ENCODE measurements around the gene FHOD3. TPM values are rescaled to one million over a fixed set of nuclear protein-coding genes. Genes with fewer than 3 reads are reported as not detected.
A peak's percentile ranks its signal among the peaks of the same experiment; 100 is the strongest.

FHOD3 gene
- total and polyA plus RNA-seq, 2 of the 4 experiments (the other 2 are of a cell fraction): 14.6 to 16.0 TPM

DNA sequence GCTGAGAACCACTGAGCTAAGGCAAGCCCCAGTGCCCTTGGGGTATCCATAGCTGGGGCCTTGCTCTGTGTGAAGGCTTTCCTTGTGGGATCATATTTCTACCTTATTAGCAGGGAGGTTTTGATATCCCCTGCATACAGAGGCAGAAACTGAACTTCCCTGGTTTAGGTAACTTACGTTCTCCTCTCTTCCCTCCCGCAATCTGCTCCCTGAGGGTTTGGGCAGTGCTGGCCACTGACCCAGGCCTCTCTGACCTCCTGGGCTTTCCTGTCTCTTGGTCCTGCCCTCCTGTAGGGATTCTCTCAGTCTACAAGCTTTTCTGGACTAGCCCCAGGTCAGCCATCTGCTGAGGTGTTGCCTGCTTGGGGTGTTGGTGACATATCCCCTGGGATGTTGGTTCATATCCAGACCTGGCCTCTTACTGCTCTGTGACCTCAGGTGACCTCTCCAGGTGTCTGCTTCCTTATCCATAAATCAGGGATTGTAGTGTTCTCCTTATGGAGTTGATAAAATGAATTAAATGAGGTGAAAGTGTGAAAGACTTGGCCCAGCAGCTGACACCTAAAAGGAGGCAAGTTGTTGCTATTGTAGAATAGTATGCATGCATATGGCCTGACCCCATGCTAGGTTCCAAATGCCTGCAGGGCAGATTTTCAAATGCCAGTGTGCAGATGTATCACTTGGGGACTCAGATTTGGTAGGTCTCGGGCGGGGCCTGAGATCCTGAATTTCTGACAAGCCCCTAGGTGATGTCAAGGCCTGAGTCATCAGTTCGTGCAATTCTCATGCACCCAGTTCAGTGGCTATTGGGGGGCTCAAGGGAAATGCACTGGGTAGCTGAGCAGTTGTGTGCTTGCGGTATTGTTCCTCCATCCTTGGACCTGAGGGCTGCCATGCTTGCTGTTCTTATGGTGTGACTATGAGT, 106.6 kb downstream of the FHOD3 start (continued):
- no peak for TF ChIP-seq CEBPB (IDR thresholded peaks at IDR 0.05; ENCODE audit: low read depth, low read length)

DNA sequence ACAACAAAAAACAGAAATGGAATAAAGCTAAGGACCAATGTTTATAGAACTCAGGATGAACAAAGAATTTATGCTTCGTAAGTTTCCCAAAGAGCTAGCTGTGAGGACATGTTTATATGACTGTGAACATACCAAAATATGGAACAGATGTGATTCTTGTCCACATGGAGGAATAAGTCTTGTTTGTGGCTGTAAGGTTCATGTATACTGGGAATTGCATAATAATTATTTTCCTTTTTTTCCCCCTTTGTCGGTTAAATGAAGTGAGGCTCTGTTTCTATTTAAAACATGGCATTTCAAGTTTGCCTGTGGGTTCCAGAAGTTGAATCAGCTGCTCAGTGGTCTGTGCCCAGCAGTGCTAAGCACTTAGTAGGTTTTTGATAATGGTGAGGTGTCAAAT, 108.1 kb downstream of the FHOD3 start:
- no peak overlapping the region for H3K27ac ChIP-seq (ENCODE audit: insufficient read depth, low read length)
- POLR2A ChIA-PET (ENCODE audit: unreplicated experiment): interaction anchor here (0.6 kb wide), 1 partner anchor 108 kb away, joined by 5 read pairs; the partner anchor contains the start of gene FHOD3
- H4K8ac ChIP-seq (ENCODE audit: low read depth in 2 of 2, low read length in 2 of 2): no peak overlapping the region
- no peak overlapping the region for H3K4me3 ChIP-seq (ENCODE audit: insufficient read depth, low read depth, low read length)
- H4K5ac ChIP-seq (ENCODE audit: low read depth, low read length): no peak overlapping the region
- H2BK20ac ChIP-seq (ENCODE audit: low read depth, low read length): no peak overlapping the region
- no peaks in the 10 kb centered on the region for H3K4me1 ChIP-seq (ENCODE audit: control insufficient read depth, insufficient read depth, low read length)
- no peak overlapping the region for H3K4me2 ChIP-seq (ENCODE audit: low read depth, low read length)
- in situ Hi-C loops (cut with MboI; ENCODE audit: low sequenced_read_pairs) (no loop called here), dilution Hi-C loops (cut with HindIII; ENCODE audit: low sequenced_read_pairs, unreplicated experiment) (no loop called here), intact Hi-C loops (cut with micrococcal nuclease) (no loop called here)
- H3K14ac ChIP-seq (replicated peaks; ENCODE audit: low read depth, low read length): no peak overlapping the region
- DNase-seq (peak; percentile 16), ATAC-seq (ENCODE audit: low read depth) (no peak)
- H3K79me1 ChIP-seq (ENCODE audit: low read depth in 1 of 2, low read length in 2 of 2): no peaks in the 10 kb centered on the region; a peak in 1 of 4 replicates
- no peak overlapping the region for H2BK5ac ChIP-seq (ENCODE audit: low read depth, low read length, poor library complexity, severe bottlenecking)
- CTCF ChIA-PET: interaction anchor here (0.6 to 0.9 kb wide), 2 partner anchors 12 to 975 kb away, joined by 3 to 4 read pairs; no protein-coding TSS in a partner anchor
- H3K18ac ChIP-seq (ENCODE audit: low read depth, low read length): no peak overlapping the region
- H2BK120ac ChIP-seq (ENCODE audit: low read depth, low read length): no peak overlapping the region
- no peak overlapping the region for H2AK5ac ChIP-seq (ENCODE audit: low read depth, low read length)
- no peak overlapping the region for H3K56ac ChIP-seq (ENCODE audit: extremely low read depth, insufficient read depth, low read length)
- peaks cover 3% of the 10 kb centered on the region; the same call in 1 of the 2 replicates for H3K9me1 ChIP-seq (ENCODE audit: insufficient read depth, low read length)
- no peak overlapping the region for H2BK15ac ChIP-seq (ENCODE audit: low read depth, low read length)
- H3K9me3 ChIP-seq (ENCODE audit: control insufficient read depth, insufficient read depth, low read length): no peaks in the 10 kb centered on the region
- no peak overlapping the region for H3K9ac ChIP-seq (ENCODE audit: low read depth, low read length)
- H4K20me1 ChIP-seq (ENCODE audit: insufficient read depth, low read length): no peaks in the 10 kb centered on the region; the same call in 1 of the 2 replicates
- no peak overlapping the region for H3K23ac ChIP-seq (ENCODE audit: low read depth, low read length)
- no peaks in the 10 kb centered on the region for H3K36me3 ChIP-seq (ENCODE audit: control insufficient read depth, insufficient read depth, low read length)
- no peak overlapping the region for H3K4ac ChIP-seq (ENCODE audit: low read depth, low read length)
- WGBS, 2 experiments (ENCODE audit: extremely low coverage in 2 of 2, insufficient read length in 1 of 2): no CpG with 5 or more reads among the region's 2 CpGs
- no peak overlapping the region for H2AK9ac ChIP-seq (replicated peaks; ENCODE audit: low read depth, low read length, poor library complexity)
- H3K27me3 ChIP-seq (ENCODE audit: control insufficient read depth, insufficient read depth, low read length): no peaks in the 10 kb centered on the region
- no peak overlapping the region for H4K91ac ChIP-seq (ENCODE audit: insufficient read depth, low read depth, low read length)
- no TSS peak for BruUV-seq (replicated peaks)
- H2AFZ ChIP-seq (replicated peaks; ENCODE audit: low read length, poor library complexity): no peak overlapping the region
- TF ChIP-seq MAFK (IDR thresholded peaks at IDR 0.05; ENCODE audit: low read depth, low read length) (no peak), SMC3 (IDR thresholded peaks at IDR 0.05; ENCODE audit: low read depth, low read length) (no peak), BHLHE40 (IDR thresholded peaks at IDR 0.05; ENCODE audit: low read depth, low read length) (no peak), MAZ (IDR thresholded peaks at IDR 0.05; ENCODE audit: borderline replicate concordance, low read depth, low read length) (no peak), RFX5 (IDR thresholded peaks at IDR 0.05; ENCODE audit: low read depth, low read length) (no peak), CEBPB (IDR thresholded peaks at IDR 0.05; ENCODE audit: low read depth, low read length) (no peak), NFE2L2 (IDR thresholded peaks at IDR 0.05; ENCODE audit: low read depth, low read length) (no peak), RAD21 (IDR thresholded peaks at IDR 0.05; ENCODE audit: low read length) (no peak), POLR2A (IDR thresholded peaks at IDR 0.05; ENCODE audit: low read depth, low read length) (no peak), CHD1 (IDR thresholded peaks at IDR 0.05; ENCODE audit: low read depth, low read length) (no peak), RCOR1 (IDR thresholded peaks at IDR 0.05; ENCODE audit: insufficient replicate concordance, low read length) (no peak)
- TF ChIP-seq, protein P1, sequence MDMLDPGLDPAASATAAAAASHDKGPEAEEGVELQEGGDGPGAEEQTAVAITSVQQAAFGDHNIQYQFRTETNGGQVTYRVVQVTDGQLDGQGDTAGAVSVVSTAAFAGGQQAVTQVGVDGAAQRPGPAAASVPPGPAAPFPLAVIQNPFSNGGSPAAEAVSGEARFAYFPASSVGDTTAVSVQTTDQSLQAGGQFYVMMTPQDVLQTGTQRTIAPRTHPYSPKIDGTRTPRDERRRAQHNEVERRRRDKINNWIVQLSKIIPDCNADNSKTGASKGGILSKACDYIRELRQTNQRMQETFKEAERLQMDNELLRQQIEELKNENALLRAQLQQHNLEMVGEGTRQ (IDR thresholded peaks at IDR 0.05; ENCODE audit: low read depth, low read length): no peak
- TF ChIP-seq, protein P2, sequence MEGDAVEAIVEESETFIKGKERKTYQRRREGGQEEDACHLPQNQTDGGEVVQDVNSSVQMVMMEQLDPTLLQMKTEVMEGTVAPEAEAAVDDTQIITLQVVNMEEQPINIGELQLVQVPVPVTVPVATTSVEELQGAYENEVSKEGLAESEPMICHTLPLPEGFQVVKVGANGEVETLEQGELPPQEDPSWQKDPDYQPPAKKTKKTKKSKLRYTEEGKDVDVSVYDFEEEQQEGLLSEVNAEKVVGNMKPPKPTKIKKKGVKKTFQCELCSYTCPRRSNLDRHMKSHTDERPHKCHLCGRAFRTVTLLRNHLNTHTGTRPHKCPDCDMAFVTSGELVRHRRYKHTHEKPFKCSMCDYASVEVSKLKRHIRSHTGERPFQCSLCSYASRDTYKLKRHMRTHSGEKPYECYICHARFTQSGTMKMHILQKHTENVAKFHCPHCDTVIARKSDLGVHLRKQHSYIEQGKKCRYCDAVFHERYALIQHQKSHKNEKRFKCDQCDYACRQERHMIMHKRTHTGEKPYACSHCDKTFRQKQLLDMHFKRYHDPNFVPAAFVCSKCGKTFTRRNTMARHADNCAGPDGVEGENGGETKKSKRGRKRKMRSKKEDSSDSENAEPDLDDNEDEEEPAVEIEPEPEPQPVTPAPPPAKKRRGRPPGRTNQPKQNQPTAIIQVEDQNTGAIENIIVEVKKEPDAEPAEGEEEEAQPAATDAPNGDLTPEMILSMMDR (conservative IDR thresholded peaks at IDR 0.05; ENCODE audit: low read depth, low read length): no peak

All from IMR-90 (cell line).